ENCODE data around the gene OR4C12. TPM values are rescaled to one million over a fixed set of nuclear protein-coding genes. Genes with fewer than 3 reads are reported as not detected.

Gene OR4C12
- total and polyA plus RNA-seq, 2 of the 8 experiments (the other 6 are each of a cell fraction or from before 2014, with no cell fraction given): not detected

- Histone ChIP-seq H3K4ac (replicated peaks; ENCODE audit: insufficient read length, low read depth, low read length) (no peak overlapping the region), H3K4me2 (ENCODE audit: insufficient read depth in 1 of 2, low read depth in 2 of 2, low read length in 2 of 2) (no peak overlapping the region), H2BK120ac (replicated peaks; ENCODE audit: low read depth, low read length) (no peak overlapping the region), H3K23ac (ENCODE audit: insufficient read length) (no peak overlapping the region), H3K4me1 (replicated peaks in 1 of 4; ENCODE audit: control insufficient read depth in 3 of 4, insufficient read depth in 4 of 4, low read length in 3 of 4) (no peaks in the 10 kb centered on the region), H4K5ac (ENCODE audit: insufficient read length, low read depth, low read length) (no peak overlapping the region), H3K79me1 (ENCODE audit: low read depth, low read length) (no peaks in the 10 kb centered on the region), H3K9ac (replicated peaks in 1 of 4; ENCODE audit: extremely low read depth in 1 of 4, low read depth in 3 of 4, low read length in 3 of 4) (no peak overlapping the region), H2BK20ac (ENCODE audit: low read length) (no peak overlapping the region), H3K23me2 (ENCODE audit: low read depth, low read length) (no peaks in the 10 kb centered on the region), H3K4me3 (ENCODE audit: extremely low read depth in 1 of 4, insufficient read depth in 2 of 4, low read depth in 3 of 4, low read length in 4 of 4) (no peak overlapping the region), H3K79me2 (ENCODE audit: control insufficient read depth in 1 of 2, insufficient read depth in 2 of 2, low read length in 2 of 2) (no peaks in the 10 kb centered on the region), H3K14ac (ENCODE audit: insufficient read length) (no peak overlapping the region), H2AK5ac (ENCODE audit: low read depth, low read length) (no peak overlapping the region), H4K91ac (replicated peaks; ENCODE audit: insufficient read length, low read length) (no peak overlapping the region), H3K27ac (ENCODE audit: low read depth, low read length) (no peak overlapping the region), H4K8ac (ENCODE audit: extremely low read depth, insufficient read depth, low read length) (no peak overlapping the region), H3K9me3 (ENCODE audit: insufficient read depth in 2 of 2, low read depth in 1 of 2, low read length in 1 of 2) (peaks cover 46 to 60% of the 10 kb centered on the region in 2 experiments), H3K36me3 (ENCODE audit: control insufficient read depth in 2 of 4, insufficient read depth in 4 of 4, low read length in 3 of 4) (no peaks in the 10 kb centered on the region), H3K27me3 (replicated peaks in 1 of 4; ENCODE audit: control insufficient read depth in 3 of 4, extremely low read depth in 1 of 4, insufficient read depth in 3 of 4, low read length in 3 of 4) (no peaks in the 10 kb centered on the region), H3K56ac (replicated peaks; ENCODE audit: insufficient read length, low read depth, low read length) (no peak overlapping the region), H2BK15ac (ENCODE audit: low read length) (no peak overlapping the region), H2BK12ac (ENCODE audit: low read depth, low read length) (no peak overlapping the region), H2BK5ac (ENCODE audit: low read depth, low read length) (no peak overlapping the region), H2AFZ (ENCODE audit: low read length) (no peak overlapping the region), H3K18ac (ENCODE audit: extremely low read depth, low read length) (no peak overlapping the region), H4K20me1 (replicated peaks in 1 of 2; ENCODE audit: control insufficient read depth in 1 of 2, insufficient read depth in 2 of 2, low read length in 2 of 2) (no peaks in the 10 kb centered on the region)
- 57% methylated on average over 6 of the region's 6 CpGs; no CpG with 5 or more reads in 1 of the 2 experiments for WGBS, 2 experiments (ENCODE audit: extremely low coverage in 1 of 2, insufficient coverage in 1 of 2, insufficient read length in 1 of 2, insufficient replicate concordance in 2 of 2, low coverage in 1 of 2, low lambda C conversion rate in 2 of 2, missing lambda C conversion rate in 1 of 2)
- ChIA-PET CTCF (ENCODE audit: partially characterized antibody) (interaction anchor here (0.5 to 1.1 kb wide), 4 partner anchors 12 to 397 kb away, joined by 3 read pairs; no protein-coding TSS in a partner anchor), POLR2A (ENCODE audit: partially characterized antibody) (no interaction called here)
- peak in 1 of 2 experiments; percentile 71 for DNase-seq (ENCODE audit: low read depth in 1 of 2, low spot score in 2 of 2)
- no peak for FAIRE-seq
- TF ChIP-seq RAD21 (IDR thresholded peaks at IDR 0.05 in 1 of 2, conservative IDR thresholded peaks at IDR 0.05 in 1 of 2; ENCODE audit: low read depth in 2 of 2, low read length in 2 of 2): peak; percentile 69 to 71
- TF ChIP-seq JUN (IDR thresholded peaks at IDR 0.05; ENCODE audit: low read depth, low read length): no peak
- no peak for TF ChIP-seq SP4 (IDR thresholded peaks at IDR 0.05; ENCODE audit: low read length)
- TF ChIP-seq GABPA (IDR thresholded peaks at IDR 0.05; ENCODE audit: borderline replicate concordance, insufficient read depth, low read length): no peak
- no peak for TF ChIP-seq EP300 (IDR thresholded peaks at IDR 0.05; ENCODE audit: borderline replicate concordance in 1 of 2, low read depth in 2 of 2, low read length in 2 of 2)
- TF ChIP-seq SIN3A (conservative IDR thresholded peaks at IDR 0.05 in 1 of 2, IDR thresholded peaks at IDR 0.05 in 1 of 2; ENCODE audit: low read depth in 1 of 2, low read length in 2 of 2): no peak
- no peak for TF ChIP-seq SIX5 (IDR thresholded peaks at IDR 0.05; ENCODE audit: low read depth, low read length)
- TF ChIP-seq ASH2L (IDR thresholded peaks at IDR 0.05; ENCODE audit: low read length): no peak
- no peak for TF ChIP-seq CHD1 (IDR thresholded peaks at IDR 0.05; ENCODE audit: low read depth, low read length)
- peak; percentile 13 to 56 (median 26); a peak in 3 of 4 replicates for TF ChIP-seq CTCF (IDR thresholded peaks at IDR 0.05; ENCODE audit: control extremely low read depth in 1 of 3, insufficient read depth in 1 of 3, low read depth in 1 of 3, low read length in 3 of 3)
- TF ChIP-seq HDAC2 (IDR thresholded peaks at IDR 0.05; ENCODE audit: borderline replicate concordance in 1 of 2, low read depth in 2 of 2, low read length in 2 of 2): no peak
Observed at GRCh38 chr11:49995565-49995964, 13.2 kb upstream of the OR4C12 start.
